Right kidney (tissue), 1 donor: Measurements from ENCODE around the gene DPF3.
A peak's percentile ranks its signal among the peaks of the same experiment; 100 is the strongest.

Source experiments
- DNase-seq: peaks from one replicate; pipeline ENCODE4 v3.0.0-alpha.2; 2016

The DPF3 gene

DNA sequence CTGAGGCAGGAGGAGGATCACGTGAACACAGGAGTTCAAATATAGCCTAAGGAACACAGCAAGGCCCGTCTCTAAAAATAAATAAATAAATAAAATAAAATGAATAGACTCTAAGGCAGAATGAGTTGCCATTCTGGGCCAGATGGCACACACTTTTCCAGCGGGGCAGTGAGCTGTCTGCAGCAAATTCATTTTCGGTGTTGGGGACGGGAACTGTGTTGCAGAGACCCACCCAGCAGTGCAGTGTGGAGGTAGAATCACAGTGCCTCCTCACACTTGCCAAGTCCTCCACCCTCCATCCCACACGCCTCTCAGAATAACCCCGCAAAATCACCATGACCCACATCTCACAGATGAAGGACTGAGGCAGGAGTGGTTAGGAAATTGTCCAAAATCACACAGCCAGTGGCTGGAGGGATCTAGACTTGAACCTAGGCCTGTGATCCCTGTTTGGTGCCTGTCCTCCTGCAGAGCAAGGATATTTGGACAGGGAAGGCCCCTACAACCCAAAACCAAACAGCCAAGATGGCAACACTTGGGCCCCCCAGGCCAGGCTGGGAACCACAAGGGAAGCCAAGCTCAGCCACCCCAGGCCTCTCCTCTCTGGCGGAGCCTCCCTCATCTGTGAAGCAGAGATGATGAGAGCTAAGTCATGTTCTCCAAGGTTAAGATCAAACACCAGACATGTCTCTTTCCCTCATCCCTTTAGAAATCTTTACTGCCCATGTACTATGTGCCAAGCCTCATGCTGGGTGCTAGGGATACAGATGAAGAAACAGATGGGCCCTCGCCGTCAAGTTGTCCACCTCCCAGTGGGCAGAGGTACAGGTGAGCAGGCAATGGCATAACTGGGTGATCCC lies 152.7 kb downstream of the DPF3 start:
- DNase-seq: no peak

DNA sequence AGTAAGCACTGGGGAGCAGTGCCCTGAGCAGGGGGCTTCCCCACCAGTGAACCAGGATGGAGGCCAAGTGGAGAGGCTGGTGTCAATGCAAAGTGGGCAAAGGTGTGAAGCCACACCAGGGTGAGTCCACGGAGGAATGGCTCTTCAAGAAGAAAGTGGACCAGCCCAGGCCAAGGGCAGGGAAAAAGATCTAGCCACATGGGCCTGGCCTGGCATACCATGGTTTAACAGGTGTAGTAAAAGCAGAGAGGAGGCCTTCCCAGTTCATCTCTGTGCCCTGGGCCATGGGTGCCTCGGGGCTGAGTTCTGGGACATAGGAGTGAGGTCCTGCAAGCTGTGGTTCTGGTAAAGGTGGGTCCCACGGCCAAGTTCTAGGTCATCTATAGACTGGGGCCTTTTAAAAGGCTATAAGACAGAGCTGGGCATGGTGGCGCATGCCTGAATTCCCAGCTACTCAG lies 153.4 kb downstream of the DPF3 start:
- no peak for DNase-seq

DNA sequence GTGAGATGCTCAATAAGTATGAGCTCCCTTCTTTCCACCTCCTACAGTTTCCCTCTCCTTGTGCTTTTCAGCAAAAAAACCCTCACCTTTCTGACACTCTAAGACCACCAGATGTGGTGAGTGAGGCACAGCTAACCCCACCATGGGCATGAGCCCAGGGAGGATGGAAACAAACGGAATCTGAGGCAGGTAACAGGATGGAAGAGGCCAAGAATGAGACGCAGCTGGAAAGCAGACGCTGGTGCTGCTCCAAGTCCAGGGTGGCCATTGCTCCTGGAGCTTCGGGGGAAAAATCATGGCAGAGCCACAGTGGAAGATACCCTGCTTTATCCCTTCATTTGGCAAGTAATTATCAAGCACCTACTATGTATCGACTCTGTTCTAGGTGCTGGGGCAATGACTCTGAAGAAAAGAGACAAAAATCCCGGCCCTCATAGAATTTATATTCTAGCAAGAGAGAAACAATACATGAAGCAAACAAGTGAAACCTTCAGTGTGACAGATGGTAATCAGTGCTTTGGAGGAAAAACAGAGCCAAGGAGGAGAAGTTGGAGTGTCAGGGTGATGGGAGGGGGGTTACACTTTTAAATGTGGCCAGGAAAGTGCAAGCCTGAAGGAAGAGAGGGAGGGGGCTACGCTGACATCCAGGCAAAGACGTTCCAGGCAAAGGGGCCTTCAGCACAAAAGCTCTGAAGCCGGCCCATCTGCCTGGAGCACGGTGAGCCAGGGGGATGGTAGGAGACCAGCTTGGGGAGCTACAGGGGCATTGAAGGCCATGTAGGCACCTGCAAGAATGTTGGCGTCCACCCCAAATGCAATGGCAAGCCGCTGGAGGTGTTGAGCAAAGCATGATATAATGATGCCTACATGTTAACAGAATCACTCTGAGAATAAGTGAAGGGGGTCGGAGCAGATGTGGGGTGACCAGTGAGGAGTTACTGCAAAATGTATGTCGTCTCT lies 154.2 kb downstream of the DPF3 start:
- no peak for DNase-seq

DNA sequence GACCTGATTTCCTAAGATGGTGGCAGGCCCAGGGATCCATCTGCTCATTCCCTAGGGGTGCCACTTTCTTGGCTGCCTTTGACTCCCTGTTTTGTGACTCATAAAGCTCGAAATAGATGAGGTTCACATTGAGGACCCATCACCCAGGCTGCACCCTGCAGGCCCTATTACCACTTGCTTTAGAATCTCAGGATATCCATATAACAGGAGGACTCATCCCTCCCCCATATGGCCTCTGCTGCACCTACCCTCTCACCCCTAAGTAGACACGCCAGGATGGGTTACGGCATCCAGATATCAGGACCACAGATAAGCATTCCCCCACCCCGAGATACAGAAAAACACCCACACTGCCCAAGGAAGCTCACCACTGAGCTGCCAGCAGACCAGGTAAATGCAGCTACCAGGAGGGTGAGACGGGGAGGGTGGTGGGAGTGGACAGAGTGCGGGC lies 155.7 kb downstream of the DPF3 start:
- DNase-seq: no peak

DNA sequence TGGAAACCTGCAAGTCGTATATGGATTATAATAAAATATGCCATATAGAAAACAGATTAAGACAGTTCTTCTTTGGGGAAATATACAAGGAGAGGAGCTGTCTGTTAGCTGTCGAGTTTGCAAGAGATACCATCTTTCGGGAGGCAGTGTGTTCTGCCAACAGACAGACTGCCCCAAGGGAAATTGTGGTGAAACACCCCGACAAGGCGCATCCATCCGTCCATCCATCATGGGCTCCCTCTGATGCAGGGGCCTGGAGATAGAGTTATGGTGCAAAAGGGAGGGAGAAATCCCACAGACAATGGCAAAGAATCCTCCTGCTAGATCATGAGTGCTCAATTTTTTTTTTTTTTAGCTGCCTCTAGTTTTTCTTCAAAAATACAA lies 156.3 kb downstream of the DPF3 start:
- no peak for DNase-seq

DNA sequence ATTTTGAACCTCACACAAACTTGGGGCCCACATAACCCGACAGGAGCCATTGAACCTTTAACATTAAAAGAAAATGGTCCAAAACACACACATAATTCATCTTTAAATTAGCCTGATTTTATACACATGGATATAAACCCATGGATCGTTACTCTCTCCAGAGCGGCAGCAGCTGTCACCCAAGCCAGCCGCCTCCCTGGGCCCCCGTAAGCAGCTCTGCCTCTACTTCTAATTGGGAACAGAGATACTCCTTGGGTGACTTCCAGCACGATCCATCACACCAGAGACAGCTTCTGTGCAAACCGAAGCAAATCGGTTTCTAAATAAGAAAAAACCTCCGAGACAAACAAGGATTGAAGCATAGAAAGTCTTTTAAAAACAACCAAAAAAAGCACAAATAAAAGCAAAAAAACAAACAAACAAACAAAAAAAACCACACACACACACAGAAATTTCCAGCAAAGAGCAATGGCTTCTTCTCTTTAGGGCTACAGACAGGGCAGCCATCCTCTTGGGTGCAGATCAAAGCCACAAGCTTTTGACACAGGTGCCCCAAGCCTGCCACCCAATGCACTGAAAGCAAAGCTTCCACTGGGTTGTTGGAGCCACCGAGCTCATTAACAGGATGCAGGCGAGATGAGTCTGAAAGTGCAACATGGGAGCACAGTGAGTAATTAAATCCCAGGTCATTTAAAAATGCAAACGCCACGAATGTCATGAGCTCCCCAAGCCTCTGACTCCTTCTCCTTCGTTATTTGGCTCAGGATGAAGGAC lies 156.9 kb downstream of the DPF3 start:
- no peak for DNase-seq

DNA sequence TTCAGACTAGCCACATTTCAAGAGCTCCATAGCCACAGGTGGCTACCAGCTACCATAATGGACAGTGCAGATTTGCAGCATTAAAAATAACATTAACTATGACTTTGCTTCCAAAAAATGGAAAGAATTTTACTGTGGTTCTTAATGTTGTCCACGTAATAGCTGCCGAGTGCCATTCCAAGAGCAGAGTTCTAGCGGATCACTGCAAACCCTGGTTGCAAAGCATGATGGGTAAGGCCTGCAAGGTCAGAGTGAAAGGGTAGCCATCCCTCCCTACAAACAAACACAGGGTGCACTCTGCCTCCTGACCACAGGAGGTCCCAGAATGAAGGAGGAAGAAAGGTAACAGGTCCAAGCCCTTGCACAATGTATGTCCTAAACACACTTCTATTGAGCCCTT lies 157.6 kb downstream of the DPF3 start:
- no peak for DNase-seq

DNA sequence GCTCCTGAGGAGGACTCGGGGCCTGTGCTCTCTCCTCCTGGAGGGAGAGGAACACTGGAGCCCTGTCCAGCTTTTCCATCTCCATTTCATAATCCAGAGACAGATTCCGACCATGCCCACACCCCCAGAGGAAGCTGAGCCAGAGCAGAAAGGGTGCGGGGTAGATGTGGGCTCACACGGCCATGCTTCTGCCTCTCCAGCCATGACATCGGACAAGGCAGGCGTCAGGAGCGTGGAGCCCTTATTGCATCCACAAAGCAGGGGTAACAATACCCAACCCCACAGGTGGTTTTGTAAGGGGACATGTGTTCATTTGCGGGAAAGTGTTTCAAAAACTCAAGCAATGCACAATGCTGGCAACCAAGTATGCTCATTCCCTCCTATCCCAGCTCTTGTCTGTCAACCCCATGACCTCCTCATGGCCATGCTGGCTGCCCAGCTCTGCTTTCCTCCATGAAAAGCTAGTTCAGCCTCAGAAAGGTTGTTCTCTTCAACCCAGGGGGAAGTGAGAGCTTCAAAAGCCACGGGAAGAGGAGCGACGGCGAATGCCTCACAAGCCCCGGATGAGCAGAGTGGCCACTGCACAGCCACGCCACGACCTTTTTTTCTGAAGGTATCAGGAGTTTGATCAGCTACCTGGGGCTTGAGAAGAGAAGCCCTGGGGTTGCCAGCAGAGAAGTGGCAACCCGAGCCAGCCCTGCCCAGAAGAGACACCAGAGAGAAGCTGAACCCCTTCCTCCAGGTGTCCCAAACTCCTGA lies 161.7 kb downstream of the DPF3 start:
- DNase-seq: no peak

DNA sequence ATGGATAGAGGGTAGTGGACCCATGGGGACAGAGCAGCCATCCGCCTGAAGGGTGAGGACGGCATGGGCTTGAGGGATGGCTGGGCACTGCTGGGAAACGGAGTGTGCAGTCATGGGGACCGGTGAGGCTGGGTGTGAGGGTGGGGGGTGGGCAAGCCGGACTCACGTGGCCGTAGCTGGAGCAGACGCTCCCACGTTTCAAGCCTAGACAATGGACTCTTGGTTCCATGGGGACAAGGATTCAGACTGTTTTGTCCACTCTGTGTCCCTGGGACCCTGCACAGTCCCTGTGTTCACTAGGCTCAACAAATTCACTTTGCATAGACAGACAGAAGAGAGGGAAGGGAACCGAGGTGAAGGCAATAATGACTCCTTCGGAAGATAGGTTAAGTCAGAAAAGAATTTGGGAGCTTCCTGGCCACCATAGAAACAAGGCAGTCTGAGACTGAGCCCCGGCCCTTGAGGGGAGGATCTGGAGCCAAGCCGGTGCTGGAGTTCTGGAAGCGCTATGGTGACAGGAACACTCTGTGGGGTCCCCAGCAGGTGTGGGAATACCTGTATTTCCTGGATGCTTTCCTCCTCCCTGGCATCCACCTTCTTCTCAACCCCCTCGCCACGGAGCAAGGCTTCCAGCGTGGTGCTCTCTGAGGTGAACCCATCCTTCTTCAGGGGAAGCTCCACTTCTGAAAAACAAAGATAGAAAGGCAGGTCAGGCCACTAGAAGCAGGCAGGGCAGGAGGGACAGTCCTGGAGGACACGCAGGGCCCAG lies 162.5 kb downstream of the DPF3 start:
- no peak for DNase-seq

DNA sequence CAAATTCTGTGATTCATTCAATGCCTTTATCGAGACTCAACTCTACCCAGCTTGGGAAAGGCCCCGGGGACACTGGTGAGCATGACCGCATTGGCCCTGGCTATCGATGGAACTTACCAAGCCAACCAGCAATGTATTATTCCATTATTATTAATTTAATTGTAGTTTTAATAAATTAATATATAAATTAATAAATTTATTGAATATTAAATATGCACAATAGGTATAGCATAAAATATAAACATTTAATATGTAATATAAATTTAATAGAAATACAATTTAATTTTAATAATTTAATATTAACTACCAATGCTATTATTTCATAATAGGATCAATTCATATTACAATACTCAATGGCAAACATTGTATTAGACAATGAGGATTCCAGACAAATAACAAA lies 163.4 kb downstream of the DPF3 start:
- no peak for DNase-seq

DNA sequence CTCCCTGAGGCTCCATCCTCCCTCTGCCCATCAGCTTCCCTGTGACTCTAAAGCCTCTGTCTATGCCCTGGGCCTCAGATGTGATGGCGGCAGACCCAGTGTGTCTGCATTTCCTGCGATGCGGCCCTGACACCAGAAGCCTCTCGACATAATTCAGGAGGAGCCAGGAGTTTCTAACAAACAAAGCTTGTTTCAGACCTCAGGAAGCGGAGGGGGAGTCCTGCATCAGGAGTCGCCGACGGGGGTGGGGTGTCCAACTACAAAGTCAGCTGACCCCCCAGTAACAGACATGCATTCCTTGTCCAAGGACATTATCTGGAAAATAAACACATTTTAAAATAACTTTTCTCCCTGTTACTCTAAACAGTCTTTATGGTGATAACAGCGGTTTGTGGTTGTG lies 167.5 kb downstream of the DPF3 start:
- DNase-seq: peak; percentile 28

DNA sequence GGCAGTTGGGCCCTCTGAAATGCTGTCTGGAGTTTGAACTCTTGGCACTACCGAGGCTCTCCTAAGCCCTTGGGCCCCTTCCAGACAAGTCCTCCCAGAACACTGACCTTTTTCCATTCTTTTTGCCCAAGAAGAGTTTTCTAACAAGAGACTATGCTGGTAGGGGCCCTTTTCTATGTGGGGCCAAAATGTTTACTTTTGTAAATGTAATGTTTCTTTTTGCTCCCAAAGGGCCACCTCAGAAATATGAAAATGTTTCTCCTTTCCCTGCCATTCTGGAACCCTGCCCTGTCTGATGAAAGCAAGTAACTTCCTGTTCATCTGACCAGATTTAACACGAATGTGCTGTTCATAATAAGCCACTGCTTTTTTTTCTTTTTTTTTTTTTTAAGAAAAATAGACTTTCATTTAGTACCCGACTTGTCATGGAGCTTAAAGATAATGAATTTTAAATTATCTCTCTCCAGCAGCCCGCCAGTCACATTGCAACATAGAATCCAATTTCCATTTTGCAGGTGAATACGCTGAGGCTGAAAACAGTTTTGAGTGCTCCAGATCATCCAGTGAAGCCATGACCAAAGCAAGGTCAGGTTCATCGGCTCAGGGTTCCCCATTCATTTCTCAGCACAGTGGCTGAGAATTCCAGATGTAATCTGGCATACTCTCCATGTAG lies 169.9 kb downstream of the DPF3 start:
- DNase-seq: no peak

DNA sequence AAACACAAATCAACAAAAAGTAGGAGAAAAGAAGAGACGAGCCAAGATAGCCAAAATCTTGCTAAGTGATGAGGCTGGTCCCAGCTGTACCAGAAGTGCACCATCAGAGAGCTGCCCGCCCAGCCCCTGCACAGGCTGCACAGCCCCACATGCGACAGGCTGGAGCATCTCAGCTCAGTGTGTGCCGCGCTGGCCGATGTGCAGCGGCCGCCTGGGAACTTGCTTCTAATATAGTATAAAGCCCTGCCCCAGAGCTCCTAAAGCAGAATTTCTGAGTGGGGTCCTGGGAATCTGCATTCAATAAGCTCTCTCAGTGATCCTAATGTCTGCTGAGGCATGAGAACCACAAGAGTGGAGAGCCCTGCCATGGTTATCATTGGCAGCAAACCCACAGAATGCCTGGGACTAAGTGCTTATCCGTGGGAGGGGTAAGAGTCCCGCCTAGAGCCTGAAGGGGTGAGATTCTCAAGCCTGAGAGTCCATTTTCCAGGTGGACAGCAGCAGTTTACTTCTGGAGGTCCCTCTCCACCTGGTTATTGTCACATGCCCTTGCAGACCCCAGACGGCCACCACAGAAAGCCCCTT lies 171.6 kb downstream of the DPF3 start:
- DNase-seq: no peak

DNA sequence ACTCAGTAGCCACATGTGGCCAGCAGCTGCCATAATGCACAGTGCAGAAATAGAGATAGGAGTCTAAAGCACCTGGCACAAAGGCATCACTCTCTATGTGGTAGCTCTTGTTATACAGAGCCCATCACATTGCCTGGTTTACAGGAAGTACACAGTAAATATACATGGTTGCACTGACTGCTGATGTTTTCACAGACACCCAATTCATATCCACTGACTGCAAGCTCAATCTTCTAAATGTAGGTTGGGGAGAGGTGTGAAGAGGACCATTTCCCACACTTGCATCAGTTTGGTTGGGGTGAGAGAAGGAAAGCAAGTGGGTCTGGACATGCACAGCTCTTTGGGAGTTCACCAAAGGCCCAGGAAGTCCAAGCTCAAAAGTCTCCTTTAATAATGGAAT lies 172.8 kb downstream of the DPF3 start:
- DNase-seq: no peak

DNA sequence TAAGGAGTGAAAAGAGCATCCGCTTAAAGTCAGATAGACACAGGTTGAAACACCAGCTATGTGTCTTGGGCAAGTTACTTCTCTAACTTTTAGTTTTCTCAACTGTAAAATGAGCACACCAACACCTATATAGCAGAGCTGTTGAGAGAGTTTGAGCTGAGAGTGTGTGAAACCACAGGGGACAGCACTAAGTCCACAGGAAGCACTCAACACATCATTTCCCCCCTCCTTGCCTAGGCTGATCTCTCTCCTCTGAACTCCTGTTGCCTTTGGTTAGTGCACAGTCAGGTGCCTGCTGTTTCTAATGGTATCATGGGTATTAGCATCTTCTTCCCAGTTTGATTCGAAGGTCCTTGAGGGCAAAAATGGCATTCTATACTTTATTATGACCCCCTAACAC lies 176.7 kb downstream of the DPF3 start:
- DNase-seq: no peak

DNA sequence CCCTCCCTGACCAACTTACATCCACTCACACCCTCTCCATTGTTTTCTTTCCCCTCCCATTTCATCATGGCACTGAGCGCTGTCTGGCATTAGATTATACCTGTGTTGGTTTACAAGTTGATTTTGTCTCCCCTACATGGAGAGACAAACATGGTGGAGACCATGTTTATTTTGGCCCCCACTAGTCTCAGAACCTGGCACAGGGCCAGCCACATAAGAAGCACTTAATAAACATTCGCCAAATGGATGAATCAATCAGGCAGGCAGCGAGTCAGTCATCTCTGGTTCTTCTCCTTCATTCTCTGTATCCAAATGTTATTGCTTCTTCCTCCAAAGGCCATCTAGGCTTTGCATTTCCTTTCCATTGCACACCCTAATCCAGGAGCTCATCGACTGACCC lies 177.4 kb downstream of the DPF3 start:
- no peak for DNase-seq

DNA sequence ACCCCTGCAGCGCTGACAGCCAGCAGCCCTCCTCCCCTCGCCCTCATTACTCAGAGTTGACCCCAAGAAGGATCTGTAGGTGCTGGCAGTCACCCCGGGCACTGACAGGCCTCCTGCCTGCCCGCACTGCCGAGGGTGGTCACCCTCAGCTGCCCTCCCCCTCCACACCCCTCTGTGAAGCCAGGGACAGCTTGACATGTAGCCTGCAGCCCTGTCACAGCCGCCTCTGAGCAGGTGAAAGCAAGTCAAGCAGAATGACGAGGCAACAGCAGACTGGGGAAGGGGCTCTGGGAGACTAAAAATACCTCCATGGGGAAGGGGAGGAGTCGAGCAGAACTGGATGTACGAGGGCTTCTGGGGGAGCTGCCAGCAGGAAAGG lies 178.1 kb downstream of the DPF3 start:
- DNase-seq: peak; percentile 42

DNA sequence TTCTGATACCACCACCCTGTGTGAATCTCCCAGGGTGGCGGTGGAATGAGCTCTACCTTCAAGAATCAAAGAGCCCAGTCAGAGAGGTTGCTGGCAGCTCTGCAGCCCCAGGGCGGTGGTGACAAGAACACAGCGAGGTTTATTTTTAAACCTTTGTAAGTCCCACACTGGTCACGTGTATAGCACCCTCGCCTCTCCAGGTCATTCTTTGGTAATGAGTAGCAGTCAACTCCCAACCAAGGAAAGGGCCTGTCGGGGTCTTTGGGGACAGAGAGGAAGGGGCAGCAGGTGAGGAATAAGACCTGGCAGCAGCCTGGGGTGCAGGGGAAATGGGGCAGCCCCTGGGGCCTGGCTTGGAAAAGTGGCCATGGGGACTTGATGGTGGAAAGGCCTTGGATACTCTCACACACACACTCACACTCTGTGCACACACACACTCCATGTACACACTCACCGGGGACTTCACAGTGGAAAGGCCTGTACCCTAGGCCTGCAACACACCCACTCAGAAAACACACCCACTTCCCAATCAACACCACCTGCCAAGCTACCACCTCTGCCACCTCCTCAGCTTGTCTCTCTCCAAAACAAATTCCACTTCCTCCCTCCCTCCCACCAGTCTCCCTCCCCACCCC lies 178.6 kb downstream of the DPF3 start:
- DNase-seq: peak; percentile 21

DNA sequence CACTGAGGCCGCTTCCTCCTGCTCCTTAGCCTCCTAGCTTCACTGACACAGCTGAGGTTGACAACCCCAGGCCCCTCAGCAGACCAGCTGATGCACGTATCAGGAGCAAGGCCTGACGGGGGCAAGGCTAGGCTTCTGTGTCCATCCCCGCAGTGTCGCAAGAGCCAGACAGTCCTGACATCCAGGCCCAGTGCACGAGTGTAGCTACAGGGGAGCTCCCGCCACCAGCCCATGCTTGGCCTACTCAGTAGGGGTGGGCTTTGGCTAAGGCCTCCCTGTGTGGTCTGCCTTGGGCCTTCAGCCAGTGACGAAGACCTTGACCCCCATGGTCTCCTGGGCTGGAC lies 179.1 kb downstream of the DPF3 start:
- no peak for DNase-seq

DNA sequence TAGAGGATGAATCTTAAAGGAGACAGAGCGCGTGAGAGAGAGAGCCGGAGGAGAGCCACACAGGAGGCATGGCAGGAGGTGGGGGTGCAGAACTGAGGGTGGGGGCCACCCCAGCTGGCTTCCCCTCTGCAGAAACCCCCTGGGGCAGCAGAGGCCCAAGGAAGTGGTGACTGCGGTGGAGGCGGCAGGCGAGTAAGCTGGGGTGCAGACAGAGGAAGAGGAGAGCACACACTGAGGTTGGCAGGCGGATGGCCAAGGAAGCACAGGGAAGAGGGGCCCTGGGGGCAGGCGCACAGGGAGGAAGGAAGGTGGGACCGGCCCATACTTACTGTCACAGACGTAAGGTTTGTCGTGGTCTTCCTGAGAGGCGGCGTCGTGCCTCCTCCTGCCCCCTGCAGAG lies 179.8 kb downstream of the DPF3 start:
- DNase-seq: no peak
